Stimulated activated naive CD4-positive, alpha-beta T cell (primary cell): ENCODE results near the gene SNAP29.
A peak's percentile ranks its signal among the peaks of the same experiment; 100 is the strongest.
"Not testable (repeated sequence)": the region's sequence is repeated elsewhere in the genome, so short reads cannot be mapped to it uniquely, and the experiment has no call there.

Experiments used
- DNase-seq, 6 experiments: peaks; one replicate each; lab custom pipeline; 2025; lab: John Stamatoyannopoulos, UW

The SNAP29 gene

DNA sequence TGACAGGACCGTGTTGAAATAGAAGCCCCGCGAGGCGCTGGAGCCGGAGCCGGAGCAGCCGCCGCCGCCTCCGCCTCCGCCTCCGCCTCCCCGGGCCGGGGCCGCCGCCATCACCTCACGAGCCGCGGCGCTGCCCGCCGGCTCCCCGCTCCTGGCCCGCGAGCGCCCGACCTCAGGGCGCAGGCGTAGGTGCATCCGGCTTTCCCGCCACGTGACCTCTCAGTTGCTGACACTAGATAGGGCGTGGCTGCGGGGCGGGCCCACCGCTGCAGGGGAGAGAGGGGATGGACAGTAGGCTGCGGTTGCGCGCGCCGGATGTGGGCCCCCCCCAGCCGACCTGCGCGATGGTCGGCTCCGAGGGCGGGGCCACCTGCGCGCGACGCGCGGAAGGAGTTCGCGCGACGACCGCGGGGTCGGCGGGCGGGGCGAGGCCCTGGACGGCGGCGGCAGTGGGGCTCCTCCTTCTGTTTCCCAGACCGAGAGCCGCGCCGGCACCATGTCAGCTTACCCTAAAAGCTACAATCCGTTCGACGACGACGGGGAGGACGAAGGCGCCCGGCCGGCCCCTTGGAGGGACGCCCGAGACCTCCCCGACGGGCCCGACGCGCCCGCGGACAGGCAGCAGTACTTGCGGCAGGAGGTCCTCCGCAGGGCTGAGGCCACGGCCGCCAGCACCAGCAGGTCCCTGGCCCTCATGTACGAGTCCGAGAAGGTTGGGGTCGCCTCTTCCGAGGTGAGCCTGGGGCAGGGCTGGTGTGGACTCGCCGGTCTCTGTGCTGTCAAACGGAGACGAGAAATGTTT is at the start of gene SNAP29, which contains the start of gene PI4KA:
Gene SNAP29 (plus strand): TSS at position 393 of the 802 bp plus-strand sequence. CDS start 104 bp downstream, at position 497.
Gene PI4KA (minus strand): TSS at position 197 of the 802 bp plus-strand sequence. CDS start 86 bp downstream, at position 111.
- DNase-seq: peak; percentile 89 to 96 (median 94)

DNA sequence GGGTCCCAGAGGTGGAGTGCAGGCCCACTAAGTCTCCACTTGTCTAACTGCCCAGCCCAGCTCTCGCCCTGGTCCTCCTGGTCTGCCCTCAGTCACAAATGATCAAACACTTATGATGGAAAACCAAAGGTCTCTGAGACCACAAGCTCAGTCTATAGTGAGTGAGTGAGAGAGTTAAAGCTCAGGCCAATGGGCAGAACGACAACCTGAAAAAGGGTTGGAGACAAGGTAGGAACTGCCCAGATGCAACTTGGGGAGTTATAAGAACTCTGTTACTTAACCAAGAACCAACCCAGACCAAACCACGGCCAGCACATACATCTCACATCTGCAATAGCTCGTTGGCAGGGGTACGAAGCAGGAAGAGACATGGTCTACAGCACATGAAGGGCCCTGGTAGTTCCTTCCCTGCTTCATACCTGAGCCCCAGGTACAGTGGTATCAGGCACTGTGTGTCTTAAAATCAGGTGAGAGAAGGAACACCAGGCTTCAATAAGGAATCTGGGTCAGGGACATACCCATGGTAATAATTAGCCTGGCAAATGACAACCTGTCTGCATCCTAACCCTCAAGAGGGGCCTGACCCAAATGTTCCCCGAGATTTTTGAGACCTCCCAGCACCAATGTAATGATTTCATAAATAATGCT is 49.1 kb upstream of the SNAP29 start:
- no peak for DNase-seq

DNA sequence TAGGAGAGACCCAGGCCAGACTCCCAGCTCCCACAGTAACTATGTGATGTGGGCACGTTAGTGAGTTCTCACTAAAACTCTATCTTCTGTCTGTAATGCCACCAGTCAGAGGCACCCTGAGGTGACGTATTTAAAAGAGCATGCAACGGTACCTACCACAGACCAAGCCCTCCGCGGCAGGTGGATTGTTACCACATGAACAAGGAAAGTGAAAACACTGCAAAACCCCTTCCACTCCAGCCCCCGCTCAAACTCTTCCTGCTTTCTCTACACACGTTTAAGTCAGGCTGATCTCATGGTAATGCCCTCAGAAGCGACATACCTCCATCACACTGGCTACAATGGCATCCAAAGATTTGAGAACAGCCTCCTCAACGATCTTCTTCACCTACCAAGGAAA is 48.2 kb upstream of the SNAP29 start:
- DNase-seq: peak in 5 of 6 experiments; percentile 13 to 59 (median 39)

DNA sequence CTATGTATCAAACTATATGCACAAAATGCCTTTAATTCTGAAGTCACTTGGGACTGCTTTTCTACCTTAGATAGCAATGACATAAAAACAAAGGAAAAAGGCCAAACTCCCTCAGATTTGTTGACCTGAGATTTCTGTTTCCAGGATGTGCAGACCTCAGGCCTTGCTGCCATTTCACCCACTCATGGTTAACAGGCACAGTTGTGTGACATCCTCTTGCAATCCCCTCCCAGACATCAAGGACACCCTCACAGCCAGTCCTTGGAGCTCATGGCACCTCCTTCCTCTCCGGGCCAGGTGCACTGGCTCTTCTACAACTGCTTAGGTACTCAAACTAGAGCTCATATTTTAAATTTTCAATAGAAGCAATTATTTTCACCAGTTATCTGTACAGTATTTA is 47.6 kb upstream of the SNAP29 start:
- no peak for DNase-seq

DNA sequence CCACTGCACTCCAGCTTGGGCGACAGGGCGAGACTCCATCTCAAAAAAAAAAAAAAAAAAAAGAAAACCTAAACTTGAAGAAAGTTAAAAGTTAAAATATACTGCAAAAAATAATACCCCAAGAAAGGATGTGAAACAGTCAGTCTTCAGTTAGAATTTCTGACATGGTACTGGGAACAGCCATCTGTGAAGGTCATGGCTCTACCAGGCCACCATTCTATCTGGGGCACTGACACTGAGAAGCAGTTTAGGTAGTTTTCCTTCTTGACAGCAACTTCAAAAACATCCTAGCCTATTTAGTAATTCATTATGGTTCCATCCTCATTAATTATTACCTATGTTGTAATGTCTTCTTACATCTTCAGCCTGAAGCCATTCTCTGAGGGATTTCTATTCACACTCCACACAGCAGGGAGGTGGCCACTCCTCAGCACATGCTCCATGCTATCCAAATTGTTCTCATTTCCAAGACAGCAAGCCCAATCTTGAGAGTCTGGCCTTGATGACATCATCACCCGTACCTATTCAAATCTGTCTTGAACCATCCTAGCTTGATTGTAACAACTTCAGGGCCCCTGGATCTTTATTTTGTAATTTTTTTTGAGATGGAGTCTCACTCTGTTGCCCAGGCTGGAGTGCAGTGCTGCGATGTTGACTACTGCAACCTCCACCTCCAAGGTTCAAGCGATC is 46.7 kb upstream of the SNAP29 start:
- DNase-seq: no peak

DNA sequence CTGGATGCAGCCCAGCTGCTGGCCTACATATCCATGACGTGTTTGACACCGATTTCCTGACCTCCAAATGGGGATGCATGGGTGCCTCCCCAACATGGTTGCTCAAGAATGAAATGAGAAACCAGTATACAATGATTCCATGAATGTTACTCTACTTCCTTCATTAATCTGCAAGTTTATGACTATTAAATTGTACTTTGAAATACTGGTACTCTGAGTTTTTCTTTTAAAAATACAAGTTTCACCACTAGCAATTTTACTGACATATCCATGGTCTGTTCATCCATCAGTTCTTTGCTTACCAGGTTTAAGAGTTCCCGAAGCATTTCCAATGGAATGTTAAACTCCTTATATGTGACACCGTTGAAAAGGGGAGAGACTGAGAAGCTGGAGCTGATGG is 45.8 kb upstream of the SNAP29 start:
- no peak for DNase-seq

DNA sequence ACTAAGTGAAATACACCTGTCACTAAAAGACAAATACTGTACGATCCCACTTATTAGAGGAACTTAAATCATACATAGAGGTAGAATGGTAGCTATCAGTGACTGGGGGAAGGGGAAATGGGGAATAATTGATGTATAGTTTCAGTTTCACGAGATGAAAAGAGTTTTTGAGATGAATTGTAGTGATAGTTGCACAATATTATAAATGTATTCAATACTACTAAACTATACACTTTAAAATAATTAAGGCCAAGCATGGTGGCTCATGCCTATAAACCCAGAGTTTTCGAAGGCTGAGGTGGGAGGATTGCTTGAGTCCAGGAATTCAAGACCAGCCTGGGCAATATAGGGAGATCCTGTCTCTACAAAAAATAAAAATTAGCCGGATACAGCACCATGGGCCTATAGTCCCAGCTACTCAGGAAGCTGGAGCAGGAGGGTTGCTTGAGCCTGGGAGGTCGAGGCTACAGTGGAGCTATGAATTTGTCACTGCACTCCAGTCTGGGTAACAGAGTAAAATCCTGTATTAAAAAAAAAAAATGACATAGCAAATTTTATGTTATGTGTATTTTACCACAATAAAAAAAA is 44.5 kb upstream of the SNAP29 start:
- DNase-seq: no peak

DNA sequence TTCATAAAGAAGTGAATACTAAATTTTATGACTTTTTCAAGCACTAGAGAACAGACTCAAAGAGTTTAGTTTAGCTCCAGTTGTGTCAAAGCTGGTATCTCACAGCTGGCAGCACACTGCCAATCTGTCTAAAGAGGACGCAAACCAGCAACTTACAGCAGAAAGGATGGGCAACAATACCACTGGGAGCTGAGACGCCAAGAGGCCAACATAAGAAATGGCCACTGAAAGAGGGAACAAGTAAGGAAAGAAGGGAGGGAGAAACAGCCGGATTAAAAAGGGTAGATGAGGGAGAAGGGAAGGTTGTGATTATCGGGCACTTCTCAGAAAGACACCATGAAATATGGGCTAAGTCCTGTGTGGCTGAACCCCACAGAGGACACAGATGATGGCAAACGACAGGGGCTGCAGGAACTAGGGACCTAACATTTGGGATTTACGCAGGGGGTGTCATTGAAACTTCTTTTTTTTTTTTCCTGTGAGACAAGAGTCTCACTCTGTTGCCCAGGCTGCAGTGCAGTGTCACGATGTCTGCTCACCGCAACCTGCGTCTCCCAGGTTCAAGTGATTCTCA is 43.2 kb upstream of the SNAP29 start:
- no peak for DNase-seq

DNA sequence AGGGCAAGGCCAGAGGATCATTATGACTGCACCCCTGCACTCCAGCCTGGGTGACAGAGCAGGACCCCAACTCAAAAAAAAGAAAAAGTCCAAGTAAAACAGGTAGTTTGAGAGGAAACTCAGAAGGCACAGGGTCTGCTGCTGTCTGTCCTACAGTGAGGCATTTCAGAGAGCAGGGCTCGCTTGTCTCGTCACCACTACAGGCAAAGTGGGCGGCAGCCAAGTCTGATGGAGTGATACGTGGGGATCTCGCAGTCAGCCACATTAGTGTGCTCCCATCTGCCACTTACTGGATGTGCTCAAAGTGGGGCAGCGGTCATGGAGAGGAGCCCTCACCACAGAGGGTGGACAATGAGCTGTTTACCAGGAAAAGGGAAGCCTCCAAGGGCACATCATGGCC is 42.2 kb upstream of the SNAP29 start:
- DNase-seq: no peak

DNA sequence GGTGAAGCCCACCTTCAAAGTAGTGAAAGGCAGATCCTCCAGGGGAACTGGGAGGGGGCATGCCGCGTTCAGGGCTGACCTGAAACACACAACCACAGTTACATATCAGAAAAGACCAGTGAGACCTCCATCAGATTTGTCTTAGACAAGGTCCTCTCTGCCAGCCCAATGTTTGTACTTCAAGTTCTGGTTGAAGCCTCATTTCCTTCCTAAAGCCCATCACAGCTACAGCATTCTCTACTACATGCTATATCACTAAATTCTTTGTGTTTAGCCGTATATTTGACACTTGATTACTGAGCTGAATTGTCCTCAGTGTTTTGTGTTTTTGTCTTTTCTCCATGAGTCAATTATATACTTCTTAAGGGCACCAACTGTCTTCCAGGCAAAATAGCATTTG is 40.3 kb upstream of the SNAP29 start:
- DNase-seq: no peak

DNA sequence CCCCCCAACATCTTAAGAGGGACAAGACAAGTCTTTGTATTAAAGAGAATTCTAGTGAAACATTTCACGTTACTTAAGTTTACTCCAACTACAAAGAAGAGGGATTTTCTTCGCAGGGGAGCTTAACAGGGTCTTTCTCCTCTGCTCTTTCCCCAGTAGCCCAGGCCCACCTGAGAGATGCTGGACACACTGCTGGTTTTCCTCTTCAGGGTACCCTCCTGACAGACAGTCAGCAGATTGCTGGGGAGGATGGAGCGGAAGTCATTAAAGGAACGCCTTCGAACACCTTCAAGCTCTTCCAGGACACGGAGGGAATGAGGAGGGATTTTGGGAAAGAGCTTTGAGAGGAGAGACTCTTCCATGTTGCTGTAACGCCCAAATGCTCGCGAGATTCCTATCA is 39.3 kb upstream of the SNAP29 start:
- DNase-seq: no peak

DNA sequence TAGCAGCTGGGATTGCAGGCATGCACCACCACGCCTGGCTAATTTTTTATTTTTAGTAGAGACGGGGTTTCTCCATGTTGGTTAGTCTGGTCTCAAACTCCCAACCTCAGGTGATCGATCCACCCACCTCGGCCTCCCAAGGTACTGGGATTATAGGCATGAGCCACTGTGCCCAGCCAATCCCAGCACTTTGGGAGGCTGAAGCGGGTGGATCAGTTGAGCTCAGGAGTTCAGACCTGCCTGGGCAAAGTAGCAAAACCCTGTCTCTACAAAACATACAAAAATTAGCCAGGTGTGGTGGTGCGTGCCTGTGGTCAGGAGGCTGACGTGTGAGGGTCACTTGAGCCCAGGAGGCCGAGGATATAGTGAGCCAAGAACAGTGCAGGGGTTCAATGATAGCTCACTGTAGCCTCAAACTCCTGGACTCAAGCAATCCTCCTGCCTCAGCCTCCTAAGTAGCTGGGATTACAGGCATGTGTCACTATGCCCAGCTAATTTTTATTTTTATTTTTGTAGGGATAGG is 37.0 kb upstream of the SNAP29 start:
- not testable (repeated sequence) for DNase-seq

DNA sequence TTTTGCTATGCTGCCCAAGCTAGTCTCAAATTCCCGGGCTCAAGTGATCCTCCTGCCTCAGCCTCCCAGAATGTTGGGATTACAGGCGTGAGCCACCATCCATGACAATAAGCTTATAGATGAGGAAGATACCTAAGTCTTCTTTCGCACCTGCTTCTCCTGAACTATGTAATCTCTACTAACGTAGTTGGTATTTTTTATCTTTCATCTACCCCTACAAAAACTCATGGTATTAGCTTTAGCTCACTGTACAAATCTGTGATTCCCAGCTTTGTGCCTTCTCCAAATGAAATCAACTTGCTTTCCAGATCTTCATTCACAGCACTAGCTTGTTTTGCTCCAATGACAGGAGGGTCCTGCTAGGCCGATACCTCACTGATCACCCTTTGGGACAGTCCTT is 36.6 kb upstream of the SNAP29 start:
- DNase-seq: no peak

DNA sequence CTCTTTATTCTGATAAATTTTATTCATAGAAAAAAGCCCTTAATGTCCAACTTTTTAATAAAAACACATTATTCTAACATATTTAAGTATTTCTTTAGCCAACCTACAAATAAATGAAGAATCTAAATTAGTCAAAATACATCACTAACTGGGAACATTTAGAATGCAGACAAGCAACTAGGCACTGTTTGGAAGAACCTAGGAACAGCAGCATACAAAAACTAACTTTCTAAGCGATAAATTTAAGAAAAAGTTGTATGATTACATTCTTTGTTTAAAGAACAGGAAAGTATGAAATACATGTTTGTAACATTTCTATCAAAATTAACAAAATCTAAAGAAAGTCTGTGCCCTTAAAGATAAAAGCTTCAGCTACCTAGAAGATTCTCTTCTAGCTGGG is 35.5 kb upstream of the SNAP29 start:
- no peak for DNase-seq

DNA sequence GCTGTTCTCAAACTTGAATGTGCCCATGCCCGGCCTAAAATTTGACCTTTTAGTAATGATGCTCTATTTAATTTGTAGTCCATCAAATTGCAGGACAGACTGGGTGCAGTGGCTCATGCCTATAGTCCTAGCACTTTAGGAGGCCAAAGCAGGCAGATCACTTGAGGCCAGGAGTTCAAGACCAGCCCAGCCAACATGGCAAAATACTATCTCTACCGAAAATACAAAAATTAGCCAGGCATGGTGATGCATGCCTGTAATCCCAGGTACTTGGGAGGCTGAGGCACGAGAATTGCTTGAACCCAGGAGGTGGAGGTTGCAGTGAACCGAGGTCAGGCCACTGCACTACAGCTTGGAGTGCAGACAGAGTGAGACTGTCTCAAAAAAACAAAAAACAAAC is 33.6 kb upstream of the SNAP29 start:
- not testable (repeated sequence) for DNase-seq

DNA sequence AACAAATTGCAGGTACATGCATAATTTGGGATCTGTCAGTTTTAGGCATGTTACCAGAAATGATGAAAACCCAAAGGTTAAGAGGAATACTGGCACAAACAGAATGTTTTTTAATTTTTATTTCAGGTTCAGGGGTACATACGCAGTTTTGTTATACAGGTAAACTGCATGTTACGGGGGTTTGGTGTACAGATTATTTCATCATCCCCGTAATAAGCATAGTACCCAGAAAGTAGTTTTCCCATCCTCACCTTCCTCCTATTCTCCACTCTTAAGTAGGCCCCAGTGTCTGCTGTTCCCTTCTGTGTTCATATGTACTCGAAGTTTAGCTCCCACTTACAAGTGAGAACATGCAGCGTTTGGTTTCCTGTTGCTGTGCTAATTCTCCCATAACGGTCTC is 33.2 kb upstream of the SNAP29 start:
- DNase-seq: no peak

DNA sequence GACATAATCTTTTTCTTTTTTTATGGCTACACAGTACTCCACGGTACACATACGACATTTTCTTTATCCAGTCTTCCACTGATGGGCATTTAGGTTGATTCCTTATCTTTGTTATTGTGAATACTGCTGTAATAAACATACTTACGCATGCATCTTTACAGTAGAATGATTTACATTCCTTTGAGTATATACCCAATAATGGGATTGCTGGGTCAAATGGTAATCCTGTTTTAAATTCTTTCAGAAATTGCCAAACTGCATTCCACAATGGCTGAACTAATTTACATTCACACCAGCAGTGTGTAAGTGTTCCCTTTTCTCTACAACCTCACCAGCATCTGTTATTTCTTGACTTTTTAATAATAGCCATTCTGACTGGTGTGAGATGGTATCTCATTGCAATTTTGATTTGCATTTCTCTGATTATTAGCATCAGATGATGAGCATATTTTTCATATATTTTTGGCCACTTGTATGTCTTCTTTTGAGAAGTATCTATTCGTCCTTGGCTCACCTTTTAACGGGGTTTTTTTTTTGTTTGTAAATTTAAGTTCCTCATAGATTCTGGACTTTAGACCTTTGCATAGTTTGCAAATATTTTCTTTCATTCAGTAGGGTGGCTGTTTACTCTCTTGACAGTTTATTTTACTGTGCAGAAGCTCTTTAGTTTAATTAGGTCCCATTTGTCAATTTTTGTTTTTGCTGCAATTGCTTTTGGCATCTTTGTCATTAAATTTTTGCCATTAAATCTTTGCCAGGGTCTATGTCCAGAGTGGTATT is 32.2 kb upstream of the SNAP29 start:
- DNase-seq: not testable (repeated sequence)

DNA sequence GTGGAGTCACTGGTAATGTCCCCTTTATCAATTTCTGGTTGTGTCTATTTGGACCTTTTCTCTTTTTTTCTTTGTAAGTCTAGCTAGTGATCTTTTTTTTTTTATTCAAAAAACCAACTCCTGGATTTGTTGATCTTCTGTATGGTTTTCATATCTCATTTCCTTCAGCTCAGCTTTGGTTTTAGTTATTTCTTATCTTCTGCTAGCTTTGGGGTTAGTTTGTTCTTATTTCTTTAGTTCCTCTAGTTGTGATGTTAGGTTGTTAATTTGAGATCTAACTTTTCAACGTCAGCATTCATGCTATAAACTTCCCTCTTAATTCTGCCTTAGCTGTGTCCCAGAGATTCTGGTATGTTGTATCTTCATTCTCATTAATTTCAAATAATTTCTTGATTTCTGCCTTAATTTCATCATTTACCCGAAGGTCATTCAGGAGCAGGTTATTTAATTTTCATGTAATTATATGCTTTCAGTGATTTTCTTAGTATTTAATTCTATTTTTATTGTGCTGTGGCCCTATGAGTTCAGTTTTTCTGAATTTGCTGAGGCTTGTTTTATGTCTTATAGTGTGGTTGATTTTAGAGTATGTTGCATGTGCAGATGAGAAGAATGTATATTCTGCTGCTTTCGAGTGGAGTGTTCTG is 29.2 kb upstream of the SNAP29 start:
- DNase-seq: no peak

DNA sequence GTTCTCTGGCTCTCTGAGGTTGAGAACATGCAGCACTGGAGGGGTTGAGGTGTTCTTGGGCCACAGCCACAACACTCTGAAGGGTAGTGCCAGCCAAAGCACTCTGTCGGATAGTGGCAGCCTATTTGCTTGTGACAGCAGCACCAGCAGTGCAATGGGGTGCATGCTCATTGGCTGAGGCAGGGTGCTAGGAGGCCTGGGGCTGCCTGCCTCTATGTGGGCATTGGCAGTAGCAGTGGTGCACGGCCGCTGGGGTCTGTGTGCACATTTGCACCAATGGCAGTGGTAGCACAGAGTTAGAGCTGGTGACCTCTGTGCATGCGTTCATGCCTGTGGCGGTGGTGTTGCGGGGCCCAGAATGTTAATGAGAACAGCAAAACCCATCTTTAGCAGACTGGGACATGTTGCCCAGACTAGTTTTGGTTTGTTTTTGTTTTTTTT is 25.6 kb upstream of the SNAP29 start:
- DNase-seq: no peak

DNA sequence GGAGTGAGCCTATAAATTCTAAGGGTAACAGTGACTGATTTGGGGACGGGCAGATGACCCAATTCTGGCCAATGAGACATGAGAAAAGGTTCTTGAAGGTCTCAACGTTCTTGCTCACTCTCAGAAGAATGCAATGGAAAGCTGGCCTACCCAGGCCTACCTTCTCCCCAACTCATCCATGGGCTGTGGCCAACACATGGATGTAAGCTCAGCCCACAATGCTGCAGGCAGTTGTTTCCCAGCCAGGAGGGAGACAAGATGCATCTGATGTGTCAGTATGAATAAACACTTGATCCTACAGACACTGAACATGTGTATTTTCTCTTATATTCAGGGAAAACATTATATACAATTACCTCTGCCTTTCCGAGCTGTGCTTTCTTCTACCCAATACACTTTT is 24.6 kb upstream of the SNAP29 start:
- DNase-seq: no peak
